ENCODE measurements around the gene CTDSP2.

GRCh38 chr12:57865084-57865751 is 18.7 kb upstream of the CTDSP2 start:
- TF ChIP-seq, protein P1, sequence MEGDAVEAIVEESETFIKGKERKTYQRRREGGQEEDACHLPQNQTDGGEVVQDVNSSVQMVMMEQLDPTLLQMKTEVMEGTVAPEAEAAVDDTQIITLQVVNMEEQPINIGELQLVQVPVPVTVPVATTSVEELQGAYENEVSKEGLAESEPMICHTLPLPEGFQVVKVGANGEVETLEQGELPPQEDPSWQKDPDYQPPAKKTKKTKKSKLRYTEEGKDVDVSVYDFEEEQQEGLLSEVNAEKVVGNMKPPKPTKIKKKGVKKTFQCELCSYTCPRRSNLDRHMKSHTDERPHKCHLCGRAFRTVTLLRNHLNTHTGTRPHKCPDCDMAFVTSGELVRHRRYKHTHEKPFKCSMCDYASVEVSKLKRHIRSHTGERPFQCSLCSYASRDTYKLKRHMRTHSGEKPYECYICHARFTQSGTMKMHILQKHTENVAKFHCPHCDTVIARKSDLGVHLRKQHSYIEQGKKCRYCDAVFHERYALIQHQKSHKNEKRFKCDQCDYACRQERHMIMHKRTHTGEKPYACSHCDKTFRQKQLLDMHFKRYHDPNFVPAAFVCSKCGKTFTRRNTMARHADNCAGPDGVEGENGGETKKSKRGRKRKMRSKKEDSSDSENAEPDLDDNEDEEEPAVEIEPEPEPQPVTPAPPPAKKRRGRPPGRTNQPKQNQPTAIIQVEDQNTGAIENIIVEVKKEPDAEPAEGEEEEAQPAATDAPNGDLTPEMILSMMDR (IDR thresholded peaks at IDR 0.05; ENCODE audit: insufficient read depth, low read length) = no peak
- TF ChIP-seq SPI1 (IDR thresholded peaks at IDR 0.05; ENCODE audit: borderline replicate concordance, low read depth) (no peak), POLR2AphosphoS5 (IDR thresholded peaks at IDR 0.05; ENCODE audit: low read depth) (no peak), REST (IDR thresholded peaks at IDR 0.05; ENCODE audit: insufficient replicate concordance, low read depth) (no peak)
